Vagina (tissue), 2 donors: ENCODE data around the gene PERM1.

Experiments
- POLR2AphosphoS5 ChIP-seq, 2 donors: sonication (generic); formaldehyde crosslinking; IDR thresholded peaks; one replicate each; pipeline ENCODE4 v1.9.0; 2017; ENCODE audit warnings: antibody characterized with exemption in 2 of 2, mild to moderate bottlenecking in 2 of 2, low read depth in 1 of 2; ENCODE audit not compliant: insufficient read depth in 1 of 2
- TF ChIP-seq, protein P1 (sequence below), 3 experiments: fragments of 450-650 bp in 2 of 3; fragments of 200-600 bp in 1 of 3; sonication (generic) in 1 of 3; IDR thresholded peaks; one replicate each; pipeline ENCODE4 v1.5.1; 2017 to 2019; ENCODE audit warnings: antibody characterized with exemption in 3 of 3, mild to moderate bottlenecking in 2 of 3, moderate library complexity in 2 of 3

DNA sequence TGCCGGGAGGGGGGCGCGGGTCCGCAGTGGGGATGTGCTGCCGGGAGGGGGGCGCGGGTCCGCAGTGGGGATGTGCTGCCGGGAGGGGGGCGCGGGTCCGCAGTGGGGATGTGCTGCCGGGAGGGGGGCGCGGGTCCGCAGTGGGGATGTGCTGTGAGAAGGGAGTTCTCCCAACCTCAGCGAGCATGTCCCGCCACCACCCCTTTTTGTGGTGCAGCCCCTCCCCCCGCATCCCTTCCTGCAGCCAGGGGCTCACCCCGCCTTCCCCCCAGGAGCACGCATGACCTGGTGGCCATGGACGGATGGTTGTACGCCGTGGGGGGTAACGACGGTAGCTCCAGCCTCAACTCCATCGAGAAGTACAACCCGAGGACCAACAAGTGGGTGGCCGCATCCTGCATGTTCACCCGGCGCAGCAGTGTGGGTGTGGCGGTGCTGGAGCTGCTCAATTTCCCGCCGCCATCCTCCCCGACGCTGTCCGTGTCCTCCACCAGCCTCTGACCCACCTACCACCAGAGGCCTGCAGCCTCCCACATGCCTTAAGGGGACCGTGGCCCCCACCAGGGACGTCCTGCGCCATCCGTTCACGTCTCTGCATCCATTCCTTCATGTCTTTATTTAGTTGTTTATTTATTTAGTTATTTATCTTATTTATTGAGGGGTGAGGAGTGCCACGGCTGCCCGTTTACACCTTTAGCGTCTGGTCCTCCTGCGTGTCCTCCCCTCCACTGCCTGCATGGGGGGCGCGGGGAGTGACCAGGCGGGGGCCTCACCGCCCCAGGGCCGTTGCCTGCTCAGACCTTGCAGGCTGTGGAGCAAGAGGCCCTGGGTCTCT is 17.0 kb downstream of the PERM1 start:
- no peak for TF ChIP-seq POLR2AphosphoS5 (IDR thresholded peaks at IDR 0.05; ENCODE audit: insufficient read depth in 1 of 2, low read depth in 1 of 2)
- TF ChIP-seq, protein P1, sequence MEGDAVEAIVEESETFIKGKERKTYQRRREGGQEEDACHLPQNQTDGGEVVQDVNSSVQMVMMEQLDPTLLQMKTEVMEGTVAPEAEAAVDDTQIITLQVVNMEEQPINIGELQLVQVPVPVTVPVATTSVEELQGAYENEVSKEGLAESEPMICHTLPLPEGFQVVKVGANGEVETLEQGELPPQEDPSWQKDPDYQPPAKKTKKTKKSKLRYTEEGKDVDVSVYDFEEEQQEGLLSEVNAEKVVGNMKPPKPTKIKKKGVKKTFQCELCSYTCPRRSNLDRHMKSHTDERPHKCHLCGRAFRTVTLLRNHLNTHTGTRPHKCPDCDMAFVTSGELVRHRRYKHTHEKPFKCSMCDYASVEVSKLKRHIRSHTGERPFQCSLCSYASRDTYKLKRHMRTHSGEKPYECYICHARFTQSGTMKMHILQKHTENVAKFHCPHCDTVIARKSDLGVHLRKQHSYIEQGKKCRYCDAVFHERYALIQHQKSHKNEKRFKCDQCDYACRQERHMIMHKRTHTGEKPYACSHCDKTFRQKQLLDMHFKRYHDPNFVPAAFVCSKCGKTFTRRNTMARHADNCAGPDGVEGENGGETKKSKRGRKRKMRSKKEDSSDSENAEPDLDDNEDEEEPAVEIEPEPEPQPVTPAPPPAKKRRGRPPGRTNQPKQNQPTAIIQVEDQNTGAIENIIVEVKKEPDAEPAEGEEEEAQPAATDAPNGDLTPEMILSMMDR (IDR thresholded peaks at IDR 0.05), result no peak
